Vagina (tissue), 2 donors: ENCODE measurements around the gene SH2D1B.

ENCODE experiments used
- POLR2A ChIP-seq, 2 donors: fragments of 450-650 bp; IDR thresholded peaks; one replicate each; pipeline ENCODE4 v1.6.1; 2017; ENCODE audit warnings: antibody characterized with exemption in 2 of 2, mild to moderate bottlenecking in 2 of 2, moderate library complexity in 2 of 2
- POLR2AphosphoS5 ChIP-seq, 2 donors: sonication (generic); formaldehyde crosslinking; IDR thresholded peaks; one replicate each; pipeline ENCODE4 v1.9.0; 2017; ENCODE audit warnings: antibody characterized with exemption in 2 of 2, mild to moderate bottlenecking in 2 of 2, low read depth in 1 of 2; ENCODE audit not compliant: insufficient read depth in 1 of 2
- TF ChIP-seq, protein P1 (sequence below), 3 experiments: fragments of 450-650 bp in 2 of 3; fragments of 200-600 bp in 1 of 3; sonication (generic) in 1 of 3; IDR thresholded peaks; one replicate each; pipeline ENCODE4 v1.5.1; 2017 to 2019; ENCODE audit warnings: antibody characterized with exemption in 3 of 3, mild to moderate bottlenecking in 2 of 3, moderate library complexity in 2 of 3

DNA sequence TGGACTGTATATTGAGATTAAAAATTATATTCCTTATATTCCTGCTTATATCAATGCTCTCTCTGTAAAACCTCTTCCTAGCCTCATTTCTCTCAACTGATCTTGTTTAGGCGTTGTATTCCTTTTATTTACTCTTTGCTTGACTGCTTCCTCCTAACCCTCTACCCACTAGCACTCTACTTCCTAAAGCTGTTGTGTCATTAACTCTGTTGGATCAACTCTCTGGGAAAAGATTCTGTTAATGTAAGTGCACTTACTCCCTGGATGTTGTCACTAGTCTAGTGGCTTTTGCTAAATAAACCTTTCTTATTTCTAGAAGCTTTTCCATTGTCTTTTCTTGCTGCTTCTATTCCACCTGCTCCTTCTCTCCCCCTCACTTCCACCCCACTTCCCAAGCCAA is 41.8 kb downstream of the SH2D1B start:
- TF ChIP-seq, protein P1, sequence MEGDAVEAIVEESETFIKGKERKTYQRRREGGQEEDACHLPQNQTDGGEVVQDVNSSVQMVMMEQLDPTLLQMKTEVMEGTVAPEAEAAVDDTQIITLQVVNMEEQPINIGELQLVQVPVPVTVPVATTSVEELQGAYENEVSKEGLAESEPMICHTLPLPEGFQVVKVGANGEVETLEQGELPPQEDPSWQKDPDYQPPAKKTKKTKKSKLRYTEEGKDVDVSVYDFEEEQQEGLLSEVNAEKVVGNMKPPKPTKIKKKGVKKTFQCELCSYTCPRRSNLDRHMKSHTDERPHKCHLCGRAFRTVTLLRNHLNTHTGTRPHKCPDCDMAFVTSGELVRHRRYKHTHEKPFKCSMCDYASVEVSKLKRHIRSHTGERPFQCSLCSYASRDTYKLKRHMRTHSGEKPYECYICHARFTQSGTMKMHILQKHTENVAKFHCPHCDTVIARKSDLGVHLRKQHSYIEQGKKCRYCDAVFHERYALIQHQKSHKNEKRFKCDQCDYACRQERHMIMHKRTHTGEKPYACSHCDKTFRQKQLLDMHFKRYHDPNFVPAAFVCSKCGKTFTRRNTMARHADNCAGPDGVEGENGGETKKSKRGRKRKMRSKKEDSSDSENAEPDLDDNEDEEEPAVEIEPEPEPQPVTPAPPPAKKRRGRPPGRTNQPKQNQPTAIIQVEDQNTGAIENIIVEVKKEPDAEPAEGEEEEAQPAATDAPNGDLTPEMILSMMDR (IDR thresholded peaks at IDR 0.05) = no peak
- TF ChIP-seq POLR2A (IDR thresholded peaks at IDR 0.05) (no peak), POLR2AphosphoS5 (IDR thresholded peaks at IDR 0.05; ENCODE audit: insufficient read depth in 1 of 2, low read depth in 1 of 2) (no peak)
